Suprapubic skin (tissue), 4 donors: ENCODE data around the gene PYGL.
"Not testable (repeated sequence)": the region's sequence is repeated elsewhere in the genome, so short reads cannot be mapped to it uniquely, and the experiment has no call there.

ENCODE experiments used
- CTCF ChIP-seq, 2 donors: fragments of 200-600 bp in 1 of 2; fragments of 450-650 bp in 1 of 2; sonication (generic) in 1 of 2; IDR thresholded peaks; one replicate each; pipeline ENCODE4 v1.5.1; 2016 to 2019; ENCODE audit warnings: antibody characterized with exemption in 2 of 2, mild to moderate bottlenecking in 1 of 2, moderate library complexity in 1 of 2
- EP300 ChIP-seq: sonication (generic); formaldehyde crosslinking; IDR thresholded peaks from one replicate; pipeline ENCODE4 v1.6.1; 2017; ENCODE audit warnings: antibody characterized with exemption
- POLR2A ChIP-seq, 2 donors: fragments of 450-650 bp; IDR thresholded peaks; one replicate each; pipeline ENCODE4 v1.6.1; 2017; ENCODE audit warnings: antibody characterized with exemption in 2 of 2, mild to moderate bottlenecking in 2 of 2, moderate library complexity in 2 of 2
- POLR2AphosphoS5 ChIP-seq, 3 donors: sonication (generic); formaldehyde crosslinking; IDR thresholded peaks; one replicate each; pipeline ENCODE4 v1.6.1; 2017; ENCODE audit warnings: antibody characterized with exemption in 3 of 3

GRCh38 chr14:50896421-50896820, 47.9 kb downstream of the PYGL start:
- TF ChIP-seq CTCF (IDR thresholded peaks at IDR 0.05); POLR2AphosphoS5 (IDR thresholded peaks at IDR 0.05); POLR2A (IDR thresholded peaks at IDR 0.05); EP300: not testable (repeated sequence)
